Left lobe of liver (tissue), 2 donors: ENCODE results near the gene WWOX. TPM values are rescaled to one million over a fixed set of nuclear protein-coding genes. Genes with fewer than 3 reads are reported as not detected.

Experiments
- ATAC-seq: fragments of 200-7000 bp; cut with Tn5 transposase; one replicate; pipeline ENCODE4 v1.9.1; 2020; ENCODE audit warnings: mild to moderate bottlenecking, moderate library complexity
- DNase-seq: peaks from one replicate; pipeline ENCODE4 v3.0.0-alpha.2; 2020; ENCODE audit warnings: low spot score
- total RNA-seq: library from RNA; stranded (reverse); gene quantifications from one replicate; pipeline ENCODE4 v1.2.1, GENCODE V29; 2021
- donor health status: DM: no; HTN: no; CAD: no; lungs with moderate emphysema.
- donor health status: DM: no; HTN: yes; CAD: no.

WWOX gene
- total RNA-seq, 1 donor from 2014 or later: 15.1 TPM

DNA sequence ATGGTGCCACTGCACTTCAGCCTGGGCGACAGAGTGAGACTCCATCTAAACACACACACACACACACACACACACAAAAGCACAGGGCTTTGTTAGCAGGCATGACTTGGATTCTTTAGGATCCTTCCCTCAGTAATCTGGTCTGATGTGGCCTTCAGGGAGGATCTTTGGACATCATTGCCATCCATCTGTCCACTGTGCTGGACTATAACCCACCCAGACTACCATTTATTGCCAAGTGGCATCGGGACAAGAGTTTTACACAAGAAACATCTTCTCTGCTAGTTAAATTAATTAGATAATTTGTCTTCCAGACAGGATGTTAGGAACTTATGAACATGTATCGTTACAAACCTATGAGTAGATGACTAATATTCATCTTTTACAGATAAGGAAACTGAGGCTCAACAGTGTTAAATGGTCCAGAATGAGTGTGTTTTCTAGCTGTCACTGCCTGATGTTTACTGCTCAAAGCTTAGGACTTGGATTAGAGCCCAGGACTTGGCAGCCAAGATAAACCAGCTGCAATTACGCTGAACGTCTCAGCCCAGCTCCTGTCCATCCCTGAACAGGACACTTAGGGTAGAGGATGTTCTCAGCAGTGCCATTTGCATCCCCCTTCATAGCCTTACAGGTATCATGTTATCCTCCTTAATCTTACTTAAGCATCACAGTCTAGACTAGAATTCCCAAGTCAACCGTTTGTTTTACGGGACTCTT, 285.8 kb downstream of the WWOX start:
- peak; percentile 74 for ATAC-seq
- DNase-seq: no peak

GRCh38 chr16:78386557-78387324, 287.3 kb downstream of the WWOX start:
- DNase-seq: no peak
- ATAC-seq: no peak

DNA sequence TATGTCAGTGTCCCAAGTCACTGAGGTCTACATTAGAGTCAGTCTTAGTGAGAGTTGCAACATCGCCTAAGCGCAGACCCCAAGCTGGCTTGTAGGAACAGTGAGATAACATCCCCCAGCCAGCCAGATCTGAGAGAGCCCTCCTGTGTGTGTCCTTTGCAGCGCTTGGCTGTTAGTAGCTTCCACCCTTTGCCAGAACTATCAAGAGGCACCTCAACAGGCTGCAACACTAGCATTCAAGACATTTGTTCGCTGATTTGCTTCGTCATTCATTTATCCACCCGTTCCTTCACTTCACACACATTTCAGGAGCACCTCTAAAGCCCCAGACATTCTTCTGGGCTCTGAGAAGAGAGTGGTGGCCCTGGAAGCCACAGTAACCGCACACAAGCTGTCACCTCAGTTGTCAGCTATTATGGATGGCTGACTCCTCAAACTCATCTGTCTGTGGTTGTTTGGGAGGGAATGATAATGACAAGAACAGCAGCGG, 289.6 kb downstream of the WWOX start:
- no peak for DNase-seq
- no peak for ATAC-seq

GRCh38 chr16:78390092-78390491, 290.6 kb downstream of the WWOX start:
- ATAC-seq: peak; percentile 38
- DNase-seq: no peak

DNA sequence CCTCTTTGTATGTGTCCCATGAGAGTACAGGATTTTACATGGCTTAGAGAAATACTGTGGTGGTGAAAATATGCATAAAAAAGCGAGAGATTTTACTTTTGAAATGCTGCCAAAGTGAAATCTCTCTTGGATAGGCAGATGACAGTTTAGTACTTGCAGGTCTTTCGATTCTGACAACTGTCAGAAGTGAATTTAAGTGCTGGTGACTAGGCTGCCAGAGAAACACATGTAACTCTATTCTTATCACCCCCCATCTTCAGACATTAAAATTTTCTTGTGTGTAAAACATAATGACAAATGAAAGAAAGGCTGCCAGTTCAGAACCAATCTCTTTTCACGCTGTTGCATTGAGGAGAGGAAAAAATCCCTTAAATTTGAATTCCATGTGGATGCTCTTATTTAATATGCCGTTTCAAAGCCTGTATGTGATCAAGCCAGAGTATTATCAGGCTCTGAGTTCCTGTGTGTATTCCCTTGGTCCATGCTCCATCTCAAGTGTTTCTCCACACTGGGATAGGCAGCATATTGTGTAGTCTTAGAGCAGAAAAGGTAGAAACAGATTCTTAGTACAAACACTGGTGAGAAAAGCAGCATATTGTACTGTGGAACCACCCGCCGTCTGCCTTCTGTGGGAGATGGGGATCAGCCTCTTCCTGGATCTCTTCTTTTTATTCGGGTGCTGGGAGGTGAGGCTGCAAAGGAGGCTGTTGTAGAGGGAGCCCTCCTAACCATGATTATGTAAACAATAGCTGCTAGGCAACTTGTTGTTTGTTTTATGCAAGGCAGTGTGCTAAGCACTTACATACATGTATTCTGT, 291.3 kb downstream of the WWOX start:
- DNase-seq (no peak), ATAC-seq (no peak)

DNA sequence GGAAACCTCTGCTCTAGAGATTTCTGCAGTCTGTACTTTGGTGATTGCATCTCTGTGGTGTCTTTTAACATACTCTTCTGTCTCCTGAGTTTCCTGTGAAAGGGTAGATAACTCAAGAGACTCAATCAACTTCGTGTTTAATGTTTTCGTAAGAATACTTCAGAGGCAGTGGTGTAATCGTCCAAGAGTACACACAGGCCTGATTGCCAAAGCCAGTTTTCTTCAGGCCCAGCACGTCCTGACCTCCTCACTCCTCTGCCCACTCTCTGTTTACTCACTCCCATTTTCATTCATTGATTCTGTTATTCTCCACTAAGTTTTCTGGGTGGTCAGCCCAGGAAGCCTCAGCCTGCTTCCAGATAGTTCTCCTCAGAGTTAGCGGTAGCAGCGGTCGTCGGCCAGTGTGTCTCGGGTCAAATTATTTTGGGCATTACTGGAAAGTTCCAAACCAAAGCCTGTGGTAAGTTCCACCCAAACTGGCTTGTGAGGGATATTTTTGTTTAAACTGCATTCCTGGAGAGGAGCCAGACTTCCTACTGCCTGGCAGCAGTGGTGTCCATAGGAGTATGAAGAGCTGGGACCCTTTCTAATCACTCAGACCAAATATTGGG, 293.2 kb downstream of the WWOX start:
- peak; percentile 75 for ATAC-seq
- DNase-seq: no peak

GRCh38 chr16:78395035-78395434, 295.6 kb downstream of the WWOX start:
- DNase-seq (no peak), ATAC-seq (no peak)

- no peak for DNase-seq
These were observed 296.6 kb downstream of the WWOX start for GRCh38 chr16:78396046-78396445.

GRCh38 chr16:78396673-78397072, 297.2 kb downstream of the WWOX start:
- ATAC-seq (no peak), DNase-seq (no peak)

More at GRCh38 chr16:78396046-78396445, 296.6 kb downstream of the WWOX start:
- ATAC-seq: no peak

DNA sequence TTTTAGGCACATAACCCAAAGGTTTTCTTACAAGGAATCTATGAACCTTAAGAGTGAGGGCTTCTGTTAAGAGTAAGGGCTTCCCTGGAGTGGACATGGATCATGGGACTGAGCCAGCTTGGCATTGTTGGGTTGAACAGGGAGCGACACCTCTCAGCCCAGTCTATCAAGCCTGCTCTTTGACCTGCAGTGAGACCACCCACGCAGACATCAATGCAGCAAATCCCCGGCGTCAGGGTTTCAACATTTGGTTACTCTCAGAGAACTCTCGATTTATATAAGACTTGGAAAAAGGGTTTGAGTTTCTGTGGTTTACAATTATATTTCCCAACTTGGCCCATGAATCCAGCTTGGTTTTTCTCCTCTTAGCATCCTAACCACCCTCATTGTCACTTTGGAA, 299.9 kb downstream of the WWOX start:
- ATAC-seq: no peak
- no peak for DNase-seq

DNA sequence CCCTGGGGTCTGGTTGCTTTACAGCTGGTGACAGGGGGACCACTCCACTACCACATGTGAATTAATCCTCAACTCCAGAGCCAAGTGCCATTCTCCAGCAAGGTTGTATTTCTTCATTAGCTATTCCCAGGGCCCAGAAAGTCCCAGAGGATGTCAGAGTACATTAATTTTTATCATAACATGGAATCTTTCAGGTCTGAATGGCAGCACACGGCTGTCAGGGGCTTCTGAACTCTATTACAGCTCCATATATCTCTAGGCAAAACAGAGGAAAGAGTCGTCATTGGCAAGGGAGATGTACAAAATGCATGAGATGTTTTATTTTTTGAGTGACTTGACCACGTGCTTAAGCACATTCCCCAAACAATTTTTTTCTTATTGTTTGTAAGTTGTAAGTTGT, 303.4 kb downstream of the WWOX start:
- DNase-seq (no peak), ATAC-seq (no peak)

GRCh38 chr16:78405040-78405439, 305.6 kb downstream of the WWOX start:
- DNase-seq (no peak), ATAC-seq (no peak)

- ATAC-seq: no peak
- no peak for DNase-seq
These were observed 306.4 kb downstream of the WWOX start for GRCh38 chr16:78405833-78406232.

GRCh38 chr16:78407191-78407590, 307.7 kb downstream of the WWOX start:
- DNase-seq: no peak
- ATAC-seq: no peak

GRCh38 chr16:78413651-78414050, 314.2 kb downstream of the WWOX start:
- ATAC-seq: no peak
- DNase-seq: no peak

GRCh38 chr16:78415013-78415412, 315.6 kb downstream of the WWOX start:
- no peak for ATAC-seq
- no peak for DNase-seq

GRCh38 chr16:78415669-78416068, 316.2 kb downstream of the WWOX start:
- DNase-seq (no peak), ATAC-seq (no peak)

GRCh38 chr16:78416400-78416799, 316.9 kb downstream of the WWOX start:
- no peak for ATAC-seq
- DNase-seq: no peak

DNA sequence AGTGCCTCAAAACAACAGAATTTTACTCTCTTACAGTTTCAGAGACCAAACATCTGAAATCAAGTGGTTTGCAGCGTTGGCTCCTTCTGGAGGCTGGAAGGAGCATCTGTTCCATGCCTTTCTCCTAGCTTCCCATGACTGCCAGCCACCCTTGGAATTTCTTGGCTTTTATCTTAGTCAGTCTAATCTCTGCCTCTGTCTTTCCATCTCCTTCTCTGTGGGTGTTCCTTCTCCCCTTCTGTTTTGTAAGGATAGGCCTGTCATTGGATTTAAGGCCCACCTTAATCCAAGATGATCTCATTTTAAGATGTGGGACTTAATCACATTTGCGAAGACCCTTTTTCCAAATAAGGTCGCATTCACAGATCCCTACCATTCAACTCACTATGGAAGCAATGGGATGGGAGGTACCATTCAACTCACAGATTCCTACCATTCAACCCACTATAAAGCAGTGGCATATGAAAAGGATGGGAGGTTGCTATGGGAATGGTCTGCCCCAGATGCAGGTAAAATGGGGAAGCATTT, 321.8 kb downstream of the WWOX start:
- ATAC-seq: no peak
- DNase-seq: no peak

GRCh38 chr16:78425281-78425680, 325.8 kb downstream of the WWOX start:
- no peak for ATAC-seq
- DNase-seq: no peak
